Fibroblast of gingiva (primary cell): ENCODE results near the gene RIN3.

Experiments
- DNase-seq: peaks from one replicate; pipeline ENCODE4 v3.0.0-alpha.2; 2011; ENCODE audit warnings: low read depth

The RIN3 gene

GRCh38 chr14:92597906-92598905, 84.6 kb downstream of the RIN3 start:
- no peak for DNase-seq

GRCh38 chr14:92599811-92600210, 86.2 kb downstream of the RIN3 start:
- no peak for DNase-seq

GRCh38 chr14:92600318-92601053, 86.9 kb downstream of the RIN3 start:
- DNase-seq: peak; percentile 83

GRCh38 chr14:92601131-92601710, 87.6 kb downstream of the RIN3 start:
- DNase-seq: no peak

GRCh38 chr14:92601757-92602417, 88.3 kb downstream of the RIN3 start:
- no peak for DNase-seq

GRCh38 chr14:92603309-92604242, 90.0 kb downstream of the RIN3 start:
- DNase-seq: peak; percentile 63

- no peak for DNase-seq
These were observed 91.8 kb downstream of the RIN3 start for GRCh38 chr14:92605274-92605940.

- no peak for DNase-seq
These were observed 93.7 kb downstream of the RIN3 start for GRCh38 chr14:92607251-92607650.

GRCh38 chr14:92607702-92608429, 94.3 kb downstream of the RIN3 start:
- peak; percentile 98 for DNase-seq

- DNase-seq: no peak
These were observed 96.4 kb downstream of the RIN3 start for GRCh38 chr14:92609955-92610354.

- no peak for DNase-seq
These were observed 97.3 kb downstream of the RIN3 start for GRCh38 chr14:92610849-92611271.

GRCh38 chr14:92613008-92613658, 99.6 kb downstream of the RIN3 start:
- DNase-seq: no peak

GRCh38 chr14:92613681-92614260, 100.2 kb downstream of the RIN3 start:
- DNase-seq: no peak

GRCh38 chr14:92615451-92615850, 101.9 kb downstream of the RIN3 start:
- no peak for DNase-seq

- no peak for DNase-seq
These were observed 102.6 kb downstream of the RIN3 start for GRCh38 chr14:92616178-92616577.

GRCh38 chr14:92617581-92617980, 104.0 kb downstream of the RIN3 start:
- DNase-seq: peak; percentile 35

GRCh38 chr14:92619671-92620456, 106.3 kb downstream of the RIN3 start:
- peak; percentile 75 for DNase-seq

GRCh38 chr14:92622311-92622710, 108.7 kb downstream of the RIN3 start:
- DNase-seq: no peak
